Heart right ventricle (tissue), 16 donors: Measurements from ENCODE around the gene GAD2. TPM values are rescaled to one million over a fixed set of nuclear protein-coding genes. Genes with fewer than 3 reads are reported as not detected.

Experiments
- ATAC-seq, 8 donors: fragments of 200-7000 bp; cut with Tn5 transposase; one replicate each; pipeline ENCODE4 v1.9.1; 2020; ENCODE audit warnings: mild to moderate bottlenecking in 8 of 8, moderate library complexity in 8 of 8, moderate number of reproducible peaks in 1 of 8
- DNase-seq, 2 donors: peaks; one replicate each; pipeline ENCODE4 v3.0.0-alpha.2; 2020
- H3K27ac ChIP-seq, 10 donors: fragments of 200-600 bp; sonication (generic) in 2 of 10; one replicate each; pipeline versions ENCODE4 v1.5.0 to v1.8.0; 2020 to 2022; ENCODE audit warnings: mild to moderate bottlenecking in 3 of 10
- H3K27me3 ChIP-seq, 7 donors: fragments of 200-600 bp; one replicate each; pipeline ENCODE4 v1.8.0; 2021 to 2022; ENCODE audit warnings: mild to moderate bottlenecking in 2 of 7
- H3K36me3 ChIP-seq, 9 donors: fragments of 200-600 bp; sonication (generic) in 1 of 9; one replicate each; pipeline versions ENCODE4 v1.5.0 to v1.8.0; 2020 to 2022; ENCODE audit warnings: mild to moderate bottlenecking in 2 of 9
- H3K4me1 ChIP-seq, 9 donors: fragments of 200-600 bp; sonication (generic) in 1 of 9; one replicate each; pipeline versions ENCODE4 v1.5.0 to v1.8.0; 2020 to 2022; ENCODE audit warnings: mild to moderate bottlenecking in 4 of 9
- H3K4me3 ChIP-seq, 10 donors: fragments of 200-600 bp; sonication (generic) in 2 of 10; one replicate each; pipeline versions ENCODE4 v1.5.0 to v1.8.0; 2020 to 2022; ENCODE audit warnings: mild to moderate bottlenecking in 7 of 10, moderate library complexity in 2 of 10
- H3K9me3 ChIP-seq, 11 donors: fragments of 200-600 bp in 10 of 11; sonication (generic) in 2 of 11; one replicate each; pipeline versions ENCODE4 v1.5.0 to v1.8.0; 2013 to 2022; ENCODE audit warnings: mild to moderate bottlenecking in 2 of 11, control low read depth in 1 of 11, moderate library complexity in 1 of 11
- CTCF ChIP-seq, 9 donors: fragments of 200-600 bp; sonication (generic) in 2 of 9; IDR thresholded peaks; one replicate each; pipeline versions ENCODE4 v1.5.0 to v1.8.0; 2021 to 2022; ENCODE audit warnings: antibody characterized with exemption in 9 of 9, mild to moderate bottlenecking in 5 of 9, moderate library complexity in 1 of 9
- WGBS, 2 donors: extraction: QIAGEN DNeasy Blood & Tissue Kit; methylation state at CpG; one replicate each; pipeline ENCODE4 v1.1.7; 2013; ENCODE audit warnings: inconsistent platforms in 1 of 2; 5-methylcytosine and 5-hydroxymethylcytosine counted together
- intact Hi-C, 10 donors: fragments of 100-400 bp; cut with DNase I; formaldehyde crosslinking; loops; one replicate each; pipeline versions ENCODE4 v1.11.1 to v1.14.2; 2022
- polyA plus RNA-seq, 2 donors: library from polyadenylated mRNA; stranded (reverse); fragments of 200-250 nt; gene quantifications; one replicate each; pipeline ENCODE4 v1.2.3, GENCODE V29; 2013
- total RNA-seq, 10 donors: library from RNA; stranded (reverse); fragmentation: NEBNext Ultra II Directional in 3 of 10; extraction: Animal tissue kit (Norgen Biotek cat#: 25700) in 3 of 10; gene quantifications; one replicate each; pipeline versions ENCODE4 v1.2.1 to v1.2.4, GENCODE V29; 2021 to 2023
- donor health status: Arrhythmogenic right ventricular cardiomyopathy.
- donor health status: ischemic (EF 13 %, LVEDD 7.1; RV severe dilation, severe dysfunction).
- donor health status: healthy with polysubstance abuse.
- donor health status: DM: no; HTN: yes; CAD: no.
- donor health status: DM: no; HTN: no; CAD: no.
- donor health status: ischemic (EF 25% LVEDD 6.9; RV normal size, moderate dysfunction).
- donor health status: ischemic (EF 25% LVEDD 5.7; RV mildly dilated, moderate dysfunction).
- donor health status: healthy.
- donor health status: DM: yes; HTN: yes; CAD: no.
- donor health status: Ischemic cardiomyopathy.
- donor health status: ischemic (EF 35%, LVEDD 5.7; RV mildly dilated, moderate dysfunction).
- donor health status: nonischemic (EF 11% LVEDD 7.7; RV severe dilation, severe dysfunction).
- donor health status: DM: yes; HTN: yes; CAD: no.
- donor health status: PGD.
- donor health status: ischemic (EF 29% LVEDD 5.4; RV normal size, mild dysfunction).
- donor health status: nonischemic (EF 23%, LVEDD 6.1; RV moderate dilation, normal function).

GAD2 gene
- total and polyA plus RNA-seq, 12 donors = not detected

DNA sequence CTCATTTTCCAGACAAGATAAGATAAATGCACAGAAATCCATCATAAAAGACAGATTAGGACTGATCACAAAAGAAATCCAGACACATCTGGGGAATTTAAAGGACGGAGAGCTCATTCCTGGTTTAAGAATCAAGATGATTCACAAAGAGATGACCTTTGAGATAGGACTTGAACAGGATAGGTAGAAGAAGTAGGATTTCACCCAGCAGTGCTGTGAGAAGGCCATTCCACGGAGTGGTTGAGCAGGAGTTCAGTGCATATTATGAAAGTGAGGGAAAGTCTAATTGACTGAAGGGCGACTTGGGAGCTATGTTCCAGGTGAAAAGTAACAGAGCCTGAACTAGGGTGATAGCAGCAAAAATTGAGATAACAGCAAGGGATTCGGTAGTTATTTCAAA lies 73.7 kb downstream of the GAD2 start:
- H3K27me3 ChIP-seq = peaks cover 0 to 17% (median 0%) of the 10 kb centered on the region in 7 donors
- no peaks in the 10 kb centered on the region for H3K9me3 ChIP-seq
- no peaks in the 10 kb centered on the region for H3K36me3 ChIP-seq
- no peak for ATAC-seq
- H3K4me1 ChIP-seq = no peaks in the 10 kb centered on the region
- no peak for TF ChIP-seq CTCF (IDR thresholded peaks at IDR 0.05)
- WGBS, 2 donors = 38 to 47% methylated on average over 4 of the region's 4 CpGs
- no peak overlapping the region for H3K27ac ChIP-seq
- no peak for DNase-seq
- intact Hi-C loops = no loop called here
- no peak overlapping the region for H3K4me3 ChIP-seq

DNA sequence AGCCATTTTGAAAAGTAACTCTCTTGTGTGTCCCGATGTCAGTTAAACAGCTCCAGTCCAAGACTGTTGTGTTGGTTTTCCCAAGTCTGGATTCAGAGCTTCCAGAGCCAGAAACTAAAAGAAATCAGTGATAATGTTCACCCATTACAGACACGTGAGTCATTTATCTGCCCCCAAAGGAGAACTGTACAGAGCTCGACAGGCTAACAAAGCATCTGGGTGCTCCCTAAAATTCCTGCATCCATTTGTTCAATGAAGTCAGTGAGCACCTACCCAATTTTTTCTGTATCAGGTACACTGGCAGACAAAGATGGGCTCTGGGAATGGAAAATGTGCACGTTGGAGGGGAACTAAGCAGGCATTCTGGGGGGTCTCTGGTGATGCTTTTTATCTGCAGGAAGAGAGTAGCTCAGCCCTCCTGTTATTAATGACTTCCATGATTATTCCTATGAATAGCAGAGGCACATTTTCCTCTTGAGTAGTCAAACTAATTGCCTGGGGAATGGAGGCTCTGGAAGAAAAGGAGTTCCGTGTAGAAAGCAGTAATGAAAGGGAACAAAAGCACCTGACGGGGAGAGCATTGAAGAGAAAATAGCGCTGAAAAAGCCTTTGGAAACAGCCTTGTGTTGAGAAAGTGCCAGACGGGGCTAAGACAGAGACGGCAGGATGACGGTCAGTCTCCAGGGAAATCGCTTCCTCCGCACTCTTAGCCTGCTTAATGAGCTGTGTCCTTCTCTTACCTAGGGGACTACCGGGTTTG lies 75.3 kb downstream of the GAD2 start:
- ATAC-seq (no peak), DNase-seq (no peak)
- Histone ChIP-seq H3K36me3 (no peaks in the 10 kb centered on the region), H3K4me3 (no peak overlapping the region), H3K9me3 (no peaks in the 10 kb centered on the region), H3K27ac (no peak overlapping the region), H3K4me1 (no peaks in the 10 kb centered on the region), H3K27me3 (peaks cover 0 to 10% (median 0%) of the 10 kb centered on the region in 7 donors)
- 61 to 63% methylated on average over 13 of the region's 13 CpGs for WGBS, 2 donors
- TF ChIP-seq CTCF (IDR thresholded peaks at IDR 0.05) = no peak
- intact Hi-C loops = no loop called here

- Histone ChIP-seq H3K4me1 (no peaks in the 10 kb centered on the region), H3K36me3 (no peaks in the 10 kb centered on the region), H3K27ac (no peak overlapping the region), H3K9me3 (no peaks in the 10 kb centered on the region), H3K27me3 (no peaks in the 10 kb centered on the region), H3K4me3 (no peak overlapping the region)
- intact Hi-C loops = no loop called here
- DNase-seq (no peak), ATAC-seq (no peak)
- 66 to 73% methylated on average over 3 of the region's 3 CpGs for WGBS, 2 donors
- TF ChIP-seq CTCF (IDR thresholded peaks at IDR 0.05) = no peak
Measured at GRCh38 chr10:26296360-26296759, 79.8 kb downstream of the GAD2 start.

GRCh38 chr10:26300001-26300400 lies 83.4 kb downstream of the GAD2 start:
- H3K27ac ChIP-seq = no peak overlapping the region
- H3K4me1 ChIP-seq = no peaks in the 10 kb centered on the region
- no peaks in the 10 kb centered on the region for H3K27me3 ChIP-seq
- H3K36me3 ChIP-seq = no peaks in the 10 kb centered on the region
- H3K4me3 ChIP-seq = no peak overlapping the region
- ATAC-seq (no peak), DNase-seq (no peak)
- intact Hi-C loops = no loop called here
- 46 to 49% methylated on average over 2 of the region's 2 CpGs for WGBS, 2 donors
- TF ChIP-seq CTCF (IDR thresholded peaks at IDR 0.05) = no peak
- H3K9me3 ChIP-seq = no peaks in the 10 kb centered on the region
